IMR-90 (cell line): ENCODE results near the gene RBM15B. TPM values are rescaled to one million over a fixed set of nuclear protein-coding genes. Genes with fewer than 3 reads are reported as not detected.

Experiments
- ATAC-seq: fragments of 200-7000 bp; cut with Tn5 transposase; 2 replicates; pipeline ENCODE4 v1.9.1; 2020; ENCODE audit warnings: low read depth, mild to moderate bottlenecking, moderate library complexity
- BruUV-seq: library from RNA; stranded (reverse); fragments of 400-500 nt; replicated peaks from 2 replicates; lab custom pipeline; 2021; lab: Mats Ljungman, UMichigan
- CTCF ChIA-PET: fragments of 300-600 bp; formaldehyde crosslinking; extraction: SDS; loops from one replicate; lab custom pipeline; 2021; ENCODE audit warnings: antibody characterized with exemption; lab: Yijun Ruan, JAX
- POLR2A ChIA-PET: fragments of 300-600 bp; sonication (Branson Sonifier 250); formaldehyde crosslinking; loops from one replicate; lab custom pipeline; 2022; ENCODE audit warnings: antibody characterized with exemption; ENCODE audit not compliant: unreplicated experiment; lab: Charles Lee
- DNase-seq: peaks from one replicate; pipeline ENCODE4 v3.0.0; 2013
- H2AFZ ChIP-seq: replicated peaks from 2 replicates; pipeline ENCODE3; 2013; ENCODE audit warnings: low read length, mild to moderate bottlenecking; ENCODE audit not compliant: poor library complexity
- H2AK5ac ChIP-seq: 2 replicates; pipeline ENCODE4 v1.6.1; 2013; ENCODE audit warnings: low read depth, low read length, inconsistent platforms
- H2AK9ac ChIP-seq: replicated peaks from 2 replicates; pipeline ENCODE3; 2013; ENCODE audit warnings: mild to moderate bottlenecking, low read depth, low read length, moderate library complexity; ENCODE audit not compliant: poor library complexity
- H2BK120ac ChIP-seq: 2 replicates; pipeline ENCODE4 v1.6.1; 2013; ENCODE audit warnings: low read depth, low read length, inconsistent platforms
- H2BK15ac ChIP-seq: 3 replicates; pipeline ENCODE4 v1.6.1; 2013; ENCODE audit warnings: low read depth, low read length, inconsistent platforms
- H2BK20ac ChIP-seq: 2 replicates; pipeline ENCODE4 v1.6.1; 2013; ENCODE audit warnings: low read depth, mild to moderate bottlenecking, inconsistent platforms, low read length, moderate library complexity
- H2BK5ac ChIP-seq: 2 replicates; pipeline ENCODE4 v1.6.1; 2013; ENCODE audit warnings: mild to moderate bottlenecking, low read depth, low read length, inconsistent platforms; ENCODE audit not compliant: poor library complexity, severe bottlenecking
- H3K14ac ChIP-seq: replicated peaks from 2 replicates; pipeline ENCODE4 v1.6.1; 2013; ENCODE audit warnings: low read depth, low read length, inconsistent platforms
- H3K18ac ChIP-seq: 2 replicates; pipeline ENCODE4 v1.6.1; 2013; ENCODE audit warnings: low read depth, low read length, control low read depth
- H3K23ac ChIP-seq: 2 replicates; pipeline ENCODE4 v1.6.1; 2013; ENCODE audit warnings: low read depth, low read length, inconsistent platforms
- H3K27ac ChIP-seq: 2 replicates; pipeline ENCODE4 v1.5.1; 2013; ENCODE audit warnings: mild to moderate bottlenecking, control low read depth, low read length; ENCODE audit not compliant: insufficient read depth
- H3K27me3 ChIP-seq: 2 replicates; pipeline ENCODE4 v1.6.1; 2013; ENCODE audit warnings: low read length; ENCODE audit not compliant: control insufficient read depth, insufficient read depth
- H3K36me3 ChIP-seq: 2 replicates; pipeline ENCODE4 v1.6.1; 2013; ENCODE audit warnings: low read length, mixed read lengths; ENCODE audit not compliant: control insufficient read depth, insufficient read depth
- H3K4ac ChIP-seq: 2 replicates; pipeline ENCODE4 v1.6.1; 2013; ENCODE audit warnings: low read depth, low read length, inconsistent platforms
- H3K4me1 ChIP-seq: 2 replicates; pipeline ENCODE4 v1.6.1; 2013; ENCODE audit warnings: low read length, mixed read lengths; ENCODE audit not compliant: control insufficient read depth, insufficient read depth
- H3K4me2 ChIP-seq: 2 replicates; pipeline ENCODE4 v1.6.1; 2013; ENCODE audit warnings: low read depth, mild to moderate bottlenecking, control low read depth, low read length, moderate library complexity
- H3K4me3 ChIP-seq: 2 replicates; pipeline ENCODE4 v1.5.1; 2013; ENCODE audit warnings: low read depth, mild to moderate bottlenecking, control low read depth, low read length, moderate library complexity; ENCODE audit not compliant: insufficient read depth
- H3K56ac ChIP-seq: 2 replicates; pipeline ENCODE4 v1.6.1; 2013; ENCODE audit warnings: low read length, inconsistent platforms; ENCODE audit not compliant: insufficient read depth; ENCODE audit errors: extremely low read depth
- H3K79me1 ChIP-seq, 2 experiments: 2 replicates each; pipeline ENCODE4 v1.6.1; 2013; ENCODE audit warnings: low read length in 2 of 2, inconsistent platforms in 1 of 2, low read depth in 1 of 2
- H3K9ac ChIP-seq: 2 replicates; pipeline ENCODE4 v1.6.1; 2013; ENCODE audit warnings: low read depth, low read length, control low read depth
- H3K9me1 ChIP-seq: 2 replicates; pipeline ENCODE4 v1.6.1; 2013; ENCODE audit warnings: low read length, inconsistent platforms; ENCODE audit not compliant: insufficient read depth
- H3K9me3 ChIP-seq: 2 replicates; pipeline ENCODE4 v1.6.1; 2013; ENCODE audit warnings: low read length; ENCODE audit not compliant: control insufficient read depth, insufficient read depth
- H4K20me1 ChIP-seq: 2 replicates; pipeline ENCODE4 v1.6.1; 2013; ENCODE audit warnings: low read length, inconsistent platforms; ENCODE audit not compliant: insufficient read depth
- H4K5ac ChIP-seq: 2 replicates; pipeline ENCODE4 v1.6.1; 2013; ENCODE audit warnings: mild to moderate bottlenecking, low read depth, low read length, control low read depth
- H4K8ac ChIP-seq, 2 experiments: 2 replicates each; pipeline ENCODE4 v1.6.1; 2013; ENCODE audit warnings: low read depth in 2 of 2, low read length in 2 of 2, control low read depth in 1 of 2, inconsistent platforms in 1 of 2
- H4K91ac ChIP-seq: 2 replicates; pipeline ENCODE4 v1.6.1; 2013; ENCODE audit warnings: low read depth, low read length, inconsistent platforms; ENCODE audit not compliant: insufficient read depth
- CHD1 ChIP-seq: IDR thresholded peaks from 2 replicates; pipeline ENCODE4 v1.6.1; 2012; ENCODE audit warnings: low read depth, low read length, improper control_type of control experiment
- MAZ ChIP-seq: IDR thresholded peaks from 2 replicates; pipeline ENCODE4 v1.6.1; 2012; ENCODE audit warnings: low read depth, mild to moderate bottlenecking, low read length, improper control_type of control experiment, moderate library complexity, borderline replicate concordance
- WGBS, 2 experiments: methylation state at CpG; one replicate each; pipeline versions ENCODE4 v1.1.5 to v1.1.7; 2013; ENCODE audit warnings: missing lambda C conversion rate in 2 of 2; ENCODE audit not compliant: insufficient read length in 1 of 2; ENCODE audit errors: extremely low coverage in 2 of 2; 5-methylcytosine and 5-hydroxymethylcytosine counted together
- dilution Hi-C: fragments of 300-500 bp; cut with HindIII; formaldehyde crosslinking; loops from one replicate; pipeline ENCODE4 v1.14.3; 2018; ENCODE audit warnings: low sequenced_read_pairs; ENCODE audit not compliant: unreplicated experiment
- in situ Hi-C: fragments of 300-500 bp; cut with MboI; formaldehyde crosslinking; loops from 3 replicates; pipeline ENCODE4 v1.14.3; 2019; ENCODE audit warnings: low sequenced_read_pairs, inconsistent platforms, mixed read lengths
- intact Hi-C: fragments of 100-400 bp; cut with micrococcal nuclease; formaldehyde crosslinking; loops from 2 replicates; pipeline ENCODE4 v1.10.0; 2022
- polyA plus RNA-seq, 3 experiments: library from polyadenylated mRNA; depleted of rRNA; stranded (reverse); fragments of >200 nt; gene quantifications; 2 replicates each; pipeline ENCODE4 v1.2.3, GENCODE V29; 2012; ENCODE audit warnings: low replicate concordance in 1 of 3
- total RNA-seq: library from RNA; depleted of rRNA; stranded (reverse); fragments of >200 nt; gene quantifications from 2 replicates; pipeline ENCODE4 v1.2.3, GENCODE V29; 2012

The RBM15B gene
- total and polyA plus RNA-seq, 2 of the 4 experiments (the other 2 are of a cell fraction), result 16.2 to 17.4 TPM

DNA sequence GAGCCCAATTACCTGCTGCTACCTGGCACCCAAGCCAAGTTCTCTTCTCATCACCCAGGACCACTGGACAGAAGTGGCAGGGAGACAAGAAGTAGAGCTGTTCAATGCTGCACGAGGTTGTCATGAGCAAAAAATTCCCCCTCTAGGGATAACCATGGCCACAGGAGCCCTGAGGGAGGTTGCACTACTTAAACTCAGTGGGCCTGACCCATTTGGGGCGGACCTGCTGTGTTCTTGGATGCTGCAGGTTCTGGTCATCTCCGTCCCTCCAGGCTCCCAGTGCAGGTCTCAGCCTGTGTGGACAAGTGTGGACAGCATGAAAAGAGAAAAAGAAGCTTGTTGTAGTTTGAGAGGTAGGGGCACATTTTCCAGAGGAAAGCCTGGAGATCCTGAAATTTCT lies 32.1 kb upstream of the RBM15B start:
- H3K23ac ChIP-seq, result no peak overlapping the region
- H2BK5ac ChIP-seq, result no peak overlapping the region
- H3K4ac ChIP-seq, result no peak overlapping the region
- H3K36me3 ChIP-seq, result no peaks in the 10 kb centered on the region
- CTCF ChIA-PET, result no interaction called here
- H2BK120ac ChIP-seq, result no peak overlapping the region
- no peak overlapping the region for H3K56ac ChIP-seq
- H3K27ac ChIP-seq, result no peak overlapping the region
- no peak overlapping the region for H4K5ac ChIP-seq
- no peaks in the 10 kb centered on the region for H4K20me1 ChIP-seq
- no peak overlapping the region for H2AK9ac ChIP-seq
- H3K9ac ChIP-seq, result no peak overlapping the region
- no peak overlapping the region for H2AFZ ChIP-seq
- no CpG with 5 or more reads among the region's 3 CpGs for WGBS, 2 experiments
- H3K4me2 ChIP-seq, result no peak overlapping the region
- no peak overlapping the region for H3K14ac ChIP-seq
- no peaks in the 10 kb centered on the region for H3K9me1 ChIP-seq
- no peak overlapping the region for H2AK5ac ChIP-seq
- POLR2A ChIA-PET, result no interaction called here
- H3K4me3 ChIP-seq, result no peak overlapping the region
- intact Hi-C loops (no loop called here), in situ Hi-C loops (no loop called here), dilution Hi-C loops (loop anchor here (25.0 kb wide), 1 partner anchor 247 kb away; no protein-coding TSS in a partner anchor)
- H2BK20ac ChIP-seq, result no peak overlapping the region
- no peak for ATAC-seq
- H2BK15ac ChIP-seq, result no peak overlapping the region
- H4K8ac ChIP-seq, result no peak overlapping the region
- no peak overlapping the region for H3K18ac ChIP-seq
- no peaks in the 10 kb centered on the region for H3K79me1 ChIP-seq
- H3K4me1 ChIP-seq, result no peaks in the 10 kb centered on the region
- TF ChIP-seq CHD1, result no peak
- no peak for TF ChIP-seq MAZ
- peaks cover 16% of the 10 kb centered on the region for H3K27me3 ChIP-seq
- no peak for DNase-seq
- H4K91ac ChIP-seq, result no peak overlapping the region
- no TSS peak for BruUV-seq
- H3K9me3 ChIP-seq, result no peaks in the 10 kb centered on the region
